ENCODE data around the gene TTC21B. TPM values are rescaled to one million over a fixed set of nuclear protein-coding genes. Genes with fewer than 3 reads are reported as not detected.
"Not testable (repeated sequence)": the region's sequence is repeated elsewhere in the genome, so short reads cannot be mapped to it uniquely, and the experiment has no call there.

Gene TTC21B
- total and polyA plus RNA-seq, 10 of the 15 experiments (the other 5 are each of a cell fraction or from before 2014, with no cell fraction given) = 2.7 to 22.4 (median 11.3) TPM

DNA sequence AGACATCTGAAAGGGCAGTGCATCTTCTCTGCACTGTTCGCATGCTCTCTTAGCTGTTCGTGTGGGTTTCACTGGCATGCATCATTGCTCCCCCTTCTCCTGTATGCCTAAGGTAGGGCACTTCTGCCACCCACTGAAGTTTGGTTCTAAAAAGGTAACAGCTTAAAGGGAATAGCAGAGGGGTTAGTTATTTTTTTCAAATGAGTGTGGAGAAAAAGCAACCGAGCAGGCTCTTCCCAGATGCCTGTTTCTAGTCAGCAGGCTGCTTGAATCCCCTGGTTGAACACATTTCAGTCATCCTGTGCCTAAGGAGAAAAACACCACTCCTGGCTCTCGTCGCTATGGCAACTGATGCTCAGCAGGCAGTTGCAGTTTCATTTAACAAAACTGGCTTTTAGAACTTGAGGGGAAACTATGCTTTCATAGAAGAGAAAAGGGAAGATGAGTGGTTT lies 89.7 kb downstream of the TTC21B start (continued):
- TF ChIP-seq, protein P1, sequence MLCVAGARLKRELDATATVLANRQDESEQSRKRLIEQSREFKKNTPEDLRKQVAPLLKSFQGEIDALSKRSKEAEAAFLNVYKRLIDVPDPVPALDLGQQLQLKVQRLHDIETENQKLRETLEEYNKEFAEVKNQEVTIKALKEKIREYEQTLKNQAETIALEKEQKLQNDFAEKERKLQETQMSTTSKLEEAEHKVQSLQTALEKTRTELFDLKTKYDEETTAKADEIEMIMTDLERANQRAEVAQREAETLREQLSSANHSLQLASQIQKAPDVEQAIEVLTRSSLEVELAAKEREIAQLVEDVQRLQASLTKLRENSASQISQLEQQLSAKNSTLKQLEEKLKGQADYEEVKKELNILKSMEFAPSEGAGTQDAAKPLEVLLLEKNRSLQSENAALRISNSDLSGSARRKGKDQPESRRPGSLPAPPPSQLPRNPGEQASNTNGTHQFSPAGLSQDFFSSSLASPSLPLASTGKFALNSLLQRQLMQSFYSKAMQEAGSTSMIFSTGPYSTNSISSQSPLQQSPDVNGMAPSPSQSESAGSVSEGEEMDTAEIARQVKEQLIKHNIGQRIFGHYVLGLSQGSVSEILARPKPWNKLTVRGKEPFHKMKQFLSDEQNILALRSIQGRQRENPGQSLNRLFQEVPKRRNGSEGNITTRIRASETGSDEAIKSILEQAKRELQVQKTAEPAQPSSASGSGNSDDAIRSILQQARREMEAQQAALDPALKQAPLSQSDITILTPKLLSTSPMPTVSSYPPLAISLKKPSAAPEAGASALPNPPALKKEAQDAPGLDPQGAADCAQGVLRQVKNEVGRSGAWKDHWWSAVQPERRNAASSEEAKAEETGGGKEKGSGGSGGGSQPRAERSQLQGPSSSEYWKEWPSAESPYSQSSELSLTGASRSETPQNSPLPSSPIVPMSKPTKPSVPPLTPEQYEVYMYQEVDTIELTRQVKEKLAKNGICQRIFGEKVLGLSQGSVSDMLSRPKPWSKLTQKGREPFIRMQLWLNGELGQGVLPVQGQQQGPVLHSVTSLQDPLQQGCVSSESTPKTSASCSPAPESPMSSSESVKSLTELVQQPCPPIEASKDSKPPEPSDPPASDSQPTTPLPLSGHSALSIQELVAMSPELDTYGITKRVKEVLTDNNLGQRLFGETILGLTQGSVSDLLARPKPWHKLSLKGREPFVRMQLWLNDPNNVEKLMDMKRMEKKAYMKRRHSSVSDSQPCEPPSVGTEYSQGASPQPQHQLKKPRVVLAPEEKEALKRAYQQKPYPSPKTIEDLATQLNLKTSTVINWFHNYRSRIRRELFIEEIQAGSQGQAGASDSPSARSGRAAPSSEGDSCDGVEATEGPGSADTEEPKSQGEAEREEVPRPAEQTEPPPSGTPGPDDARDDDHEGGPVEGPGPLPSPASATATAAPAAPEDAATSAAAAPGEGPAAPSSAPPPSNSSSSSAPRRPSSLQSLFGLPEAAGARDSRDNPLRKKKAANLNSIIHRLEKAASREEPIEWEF (IDR thresholded peaks at IDR 0.05; ENCODE audit: insufficient replicate concordance, low read depth, low read length) = no peak
- TF ChIP-seq, protein P2, sequence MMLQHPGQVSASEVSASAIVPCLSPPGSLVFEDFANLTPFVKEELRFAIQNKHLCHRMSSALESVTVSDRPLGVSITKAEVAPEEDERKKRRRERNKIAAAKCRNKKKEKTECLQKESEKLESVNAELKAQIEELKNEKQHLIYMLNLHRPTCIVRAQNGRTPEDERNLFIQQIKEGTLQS (IDR thresholded peaks at IDR 0.05; ENCODE audit: borderline replicate concordance, extremely low read depth, low read depth, low read length) = no peak

DNA sequence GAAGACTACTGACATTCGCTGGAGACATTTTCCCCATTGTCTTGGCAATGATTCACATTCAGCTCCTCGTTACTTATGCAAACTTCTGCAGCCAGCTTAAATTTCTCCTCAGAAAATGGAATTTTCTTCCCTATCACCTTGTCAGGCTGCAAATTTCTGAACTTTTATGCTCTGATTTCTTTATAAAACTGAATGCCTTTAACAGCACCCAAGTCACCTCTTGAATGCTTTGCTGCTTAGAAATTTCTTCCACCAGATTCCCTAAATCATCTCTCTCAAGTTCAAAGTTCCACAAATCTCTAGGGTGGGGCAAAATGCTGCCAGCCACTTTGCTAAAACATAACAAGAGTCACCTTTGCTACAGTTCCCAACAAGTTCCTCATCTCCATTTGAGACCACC lies 92.5 kb downstream of the TTC21B start:
- 72% methylated on average over 2 of the region's 2 CpGs for WGBS (ENCODE audit: insufficient coverage, insufficient replicate concordance, low lambda C conversion rate, missing lambda C conversion rate)
- POLR2A ChIA-PET; H3K4me3 ChIP-seq; ATAC-seq; DNase-seq (ENCODE audit: low read depth, low spot score); RAD21 ChIA-PET (ENCODE audit: unreplicated experiment); H3K9ac ChIP-seq (ENCODE audit: control insufficient read depth, insufficient read depth, low read length); H3K27ac ChIP-seq (ENCODE audit: control insufficient read depth, insufficient read depth); SMC1A ChIA-PET (ENCODE audit: uncharacterized antibody, unreplicated experiment); H4K20me1 ChIP-seq (ENCODE audit: control insufficient read depth, insufficient read depth); H3K9me3 ChIP-seq (replicated peaks; ENCODE audit: control insufficient read depth, insufficient read depth, low read length); H3K4me1 ChIP-seq (ENCODE audit: control insufficient read depth, insufficient read depth, low read length); H2AFZ ChIP-seq (ENCODE audit: control insufficient read depth, low read depth, low read length); FAIRE-seq; H3K4me2 ChIP-seq (ENCODE audit: control insufficient read depth, insufficient read depth); intact Hi-C loops (cut with micrococcal nuclease; ENCODE audit: unreplicated experiment); in situ Hi-C loops (cut with MboI); H3K27me3 ChIP-seq (replicated peaks in 1 of 2; ENCODE audit: control insufficient read depth in 2 of 2, insufficient read depth in 2 of 2, low read length in 1 of 2); H3K36me3 ChIP-seq (ENCODE audit: control insufficient read depth in 2 of 2, insufficient read depth in 2 of 2, low read length in 1 of 2); BruUV-seq (replicated peaks); CTCF ChIA-PET; H3K79me2 ChIP-seq (ENCODE audit: control insufficient read depth, insufficient read depth, low read length): not testable (repeated sequence)

DNA sequence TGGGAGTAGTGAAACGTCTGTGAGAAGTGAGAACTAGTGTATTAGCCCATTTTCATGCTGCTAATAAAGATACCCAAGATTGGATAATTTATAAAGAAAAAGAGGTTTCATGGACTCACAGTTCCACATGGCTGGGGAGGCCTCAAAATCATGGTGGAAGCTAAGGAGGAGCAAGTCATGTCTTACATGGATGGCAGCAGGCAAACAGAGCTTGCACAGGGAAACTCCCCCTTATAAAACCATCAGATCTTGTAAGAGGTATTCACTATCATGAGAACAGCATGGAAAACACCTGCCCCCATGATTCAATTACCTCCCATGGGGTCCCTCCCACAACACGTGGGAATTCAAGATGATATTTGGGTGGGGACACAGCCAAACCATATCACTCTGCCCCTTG lies 93.9 kb downstream of the TTC21B start:
- WGBS (ENCODE audit: insufficient coverage, insufficient replicate concordance, low lambda C conversion rate, missing lambda C conversion rate) = 3% methylated on average over 2 of the region's 2 CpGs
- intact Hi-C loops (cut with micrococcal nuclease; ENCODE audit: unreplicated experiment); BruUV-seq (replicated peaks): not testable (repeated sequence)

More for the DNA sequence above, 93.9 kb downstream of the TTC21B start:
- H4K20me1 ChIP-seq (ENCODE audit: control insufficient read depth, insufficient read depth); SMC1A ChIA-PET (ENCODE audit: uncharacterized antibody, unreplicated experiment); FAIRE-seq; ATAC-seq; DNase-seq (ENCODE audit: low read depth, low spot score); CTCF ChIA-PET; H3K4me1 ChIP-seq (ENCODE audit: control insufficient read depth, insufficient read depth, low read length); H3K4me2 ChIP-seq (ENCODE audit: control insufficient read depth, insufficient read depth); RAD21 ChIA-PET (ENCODE audit: unreplicated experiment); H3K9ac ChIP-seq (ENCODE audit: control insufficient read depth, insufficient read depth, low read length); H3K79me2 ChIP-seq (ENCODE audit: control insufficient read depth, insufficient read depth, low read length); H3K4me3 ChIP-seq; H3K27ac ChIP-seq (ENCODE audit: control insufficient read depth, insufficient read depth); H3K27me3 ChIP-seq (replicated peaks in 1 of 2; ENCODE audit: control insufficient read depth in 2 of 2, insufficient read depth in 2 of 2, low read length in 1 of 2); H3K36me3 ChIP-seq (ENCODE audit: control insufficient read depth in 2 of 2, insufficient read depth in 2 of 2, low read length in 1 of 2); in situ Hi-C loops (cut with MboI); H3K9me3 ChIP-seq (replicated peaks; ENCODE audit: control insufficient read depth, insufficient read depth, low read length); POLR2A ChIA-PET; H2AFZ ChIP-seq (ENCODE audit: control insufficient read depth, low read depth, low read length): not testable (repeated sequence)

Measured in GM12878 (cell line).